Motor neuron (in vitro differentiated cells): ENCODE measurements around the gene ARL13A. TPM values are rescaled to one million over a fixed set of nuclear protein-coding genes. Genes with fewer than 3 reads are reported as not detected.
"Not testable (repeated sequence)": the region's sequence is repeated elsewhere in the genome, so short reads cannot be mapped to it uniquely, and the experiment has no call there.

ENCODE experiments used
- ATAC-seq, 8 experiments: fragments of 200-7000 bp; cut with Tn5 transposase; replicated peaks in 6 of 8; 2 replicates each; pipeline ENCODE4 v1.8.0; 2021; ENCODE audit warnings: mild to moderate bottlenecking in 8 of 8, moderate library complexity in 8 of 8
- H3K27ac ChIP-seq, 2 donors: fragments of 250-450 bp; sonication (Bioruptor Pico); 2 replicates each; pipeline ENCODE4 v1.9.0; 2021; ENCODE audit warnings: antibody characterized with exemption in 2 of 2, mild to moderate bottlenecking in 2 of 2, moderate library complexity in 1 of 2
- H3K4me1 ChIP-seq, 2 donors: fragments of 250-450 bp; sonication (Bioruptor Pico); replicated peaks in 1 of 2; 2 replicates each; pipeline ENCODE4 v1.6.1; 2021; ENCODE audit warnings: antibody characterized with exemption in 2 of 2, mild to moderate bottlenecking in 2 of 2, moderate library complexity in 1 of 2
- H3K4me3 ChIP-seq, 5 donors: fragments of 250-450 bp; sonication (Bioruptor Pico); 2 replicates each; pipeline ENCODE4 v1.9.0; 2021; ENCODE audit warnings: antibody characterized with exemption in 5 of 5, mild to moderate bottlenecking in 5 of 5, moderate library complexity in 4 of 5
- WGBS, 10 experiments: fragments of 450-650 bp; shearing (Covaris generic); methylation state at CpG; one replicate each; pipeline ENCODE4 v1.0.0; 2022; 5-methylcytosine and 5-hydroxymethylcytosine counted together
- in situ Hi-C, 9 experiments: fragments of 400-800 bp; cut with MboI; loops; one replicate each; pipeline ENCODE4 v1.15.0; 2021; ENCODE audit warnings: low sequenced_read_pairs in 9 of 9, low pct_unique_long_range_greater_than_20kb in 2 of 9; ENCODE audit not compliant: unreplicated experiment in 9 of 9
- total RNA-seq, 8 experiments: library from RNA; unstranded; fragments of 300-600 nt; gene quantifications; 2 replicates each; pipeline versions ENCODE4 v1.2.3 to v1.2.4, GENCODE V29; 2022

ARL13A gene
- total RNA-seq, 8 experiments from 2014 or later = not detected

GRCh38 chrX:101012031-101012430 lies 42.5 kb downstream of the ARL13A start:
- H3K27ac ChIP-seq, ATAC-seq, H3K4me1 ChIP-seq, H3K4me3 ChIP-seq, in situ Hi-C loops: not testable (repeated sequence)
- 100% methylated on average over 1 of the region's 1 CpG; no CpG with 5 or more reads in 9 of the 10 experiments for WGBS, 10 experiments

GRCh38 chrX:101022020-101022419 lies 52.5 kb downstream of the ARL13A start:
- 82 to 93% (median 83%) methylated on average over 3 of the region's 3 CpGs; no CpG with 5 or more reads in 7 of the 10 experiments for WGBS, 10 experiments
- Histone ChIP-seq H3K4me1 (no peaks in the 10 kb centered on the region), H3K27ac (no peak overlapping the region), H3K4me3 (no peak overlapping the region)
- in situ Hi-C loops = no loop called here
- no peak for ATAC-seq

- no peak overlapping the region for H3K4me3 ChIP-seq
- no peak overlapping the region for H3K27ac ChIP-seq
- H3K4me1 ChIP-seq = no peaks in the 10 kb centered on the region
- in situ Hi-C loops = no loop called here
- no peak for ATAC-seq
Measured at GRCh38 chrX:101025126-101025525, 55.6 kb downstream of the ARL13A start.

- ATAC-seq = no peak
- 100% methylated on average over 1 of the region's 1 CpG; no CpG with 5 or more reads in 9 of the 10 experiments for WGBS, 10 experiments
- no peak overlapping the region for H3K27ac ChIP-seq
- H3K4me1 ChIP-seq = no peaks in the 10 kb centered on the region
- no peak overlapping the region for H3K4me3 ChIP-seq
- in situ Hi-C loops = no loop called here
Measured at GRCh38 chrX:101028562-101028961, 59.1 kb downstream of the ARL13A start.

GRCh38 chrX:101029665-101030064 lies 60.2 kb downstream of the ARL13A start:
- no peak for ATAC-seq
- WGBS, 10 experiments = no CpG with 5 or more reads among the region's 1 CpG
- H3K27ac ChIP-seq = no peak overlapping the region

GRCh38 chrX:101037231-101037630 lies 67.7 kb downstream of the ARL13A start:
- in situ Hi-C loops = no loop called here
- Histone ChIP-seq H3K27ac (no peak overlapping the region), H3K4me3 (no peak overlapping the region), H3K4me1 (no peaks in the 10 kb centered on the region)
- no peak for ATAC-seq

More at GRCh38 chrX:101029665-101030064, 60.2 kb downstream of the ARL13A start:
- Histone ChIP-seq H3K4me3 (no peak overlapping the region), H3K4me1 (no peaks in the 10 kb centered on the region)
- in situ Hi-C loops = no loop called here

GRCh38 chrX:101040197-101040596 lies 70.7 kb downstream of the ARL13A start:
- Histone ChIP-seq H3K4me3 (no peak overlapping the region), H3K4me1 (no peaks in the 10 kb centered on the region), H3K27ac (no peak overlapping the region)
- in situ Hi-C loops = no loop called here
- 0 to 100% (median 50%) methylated on average over 1 to 2 of the region's 4 CpGs; no CpG with 5 or more reads in 5 of the 10 experiments for WGBS, 10 experiments
- ATAC-seq = peak in 1 of 8 experiments; percentile 26

Other genes with a start within 250 kb of the ARL13A start
- gene SYTL4, start 237.6 kb upstream of the ARL13A start, total RNA-seq = 10 to 100 TPM in 3 of 8 experiments, 1 to 10 TPM in 2, under 1 TPM in 3; 0.22 to 20.7 (median 3.2) TPM
- 10 to 100 TPM; 10.1 to 28.0 (median 17.5) TPM for gene CSTF2, start 149.3 kb upstream of the ARL13A start, total RNA-seq
- not detected for gene NOX1, start 95.3 kb upstream of the ARL13A start, total RNA-seq
- under 1 TPM; 0.05 to 0.24 (median 0.14) TPM for gene XKRX, start 40.8 kb upstream of the ARL13A start, total RNA-seq
- 10 to 100 TPM in 2 of 8 experiments, 1 to 10 TPM in 6; 2.7 to 17.5 (median 6.4) TPM for gene TRMT2B, start 82.4 kb downstream of the ARL13A start, total RNA-seq
- 10 to 100 TPM in 5 of 8 experiments, 1 to 10 TPM in 1, under 1 TPM in 1, not detected in 1; 0.45 to 58.0 (median 24.6) TPM for gene TMEM35A, start 109.2 kb downstream of the ARL13A start, total RNA-seq
- 10 to 100 TPM in 2 of 8 experiments, 1 to 10 TPM in 4, under 1 TPM in 2; 0.20 to 13.6 (median 2.3) TPM for gene CENPI, start 128.5 kb downstream of the ARL13A start, total RNA-seq